Measurements from ENCODE around the gene ACER3.

ACER3 gene

DNA sequence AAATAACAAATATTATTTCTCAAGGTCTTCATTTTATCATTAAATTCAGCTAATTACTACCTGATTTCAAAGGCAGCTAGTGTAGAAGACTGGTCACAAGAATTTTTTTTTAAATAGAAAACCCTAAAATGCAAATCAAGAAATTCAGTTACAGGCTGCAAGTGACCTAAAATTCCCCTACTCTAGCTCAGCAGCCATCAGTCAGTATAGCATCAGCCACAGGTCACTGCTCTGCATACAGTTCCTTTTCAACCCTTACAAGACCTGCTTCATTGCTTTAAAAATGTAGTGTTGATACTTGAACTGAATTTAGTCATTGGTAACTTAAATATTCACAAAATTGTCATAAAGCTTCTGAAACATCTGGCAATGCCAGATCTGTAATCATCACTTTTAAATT lies 164.0 kb downstream of the ACER3 start:
- no peak overlapping the region for H4K8ac ChIP-seq (ENCODE audit: low read depth, low read length)
- no peaks in the 10 kb centered on the region for H3K4me1 ChIP-seq (ENCODE audit: control insufficient read depth, low read depth, low read length)
- H3K4ac ChIP-seq (ENCODE audit: low read depth, low read length) = no peak overlapping the region
- no peak overlapping the region for H4K5ac ChIP-seq (ENCODE audit: low read length)
- no peak overlapping the region for H3K56ac ChIP-seq (ENCODE audit: low read length)
- H2BK5ac ChIP-seq (ENCODE audit: low read length) = no peak overlapping the region
- H3K23ac ChIP-seq (ENCODE audit: low read length) = no peak overlapping the region
- no peak overlapping the region for H2BK120ac ChIP-seq (ENCODE audit: low read depth, low read length)
- H3K9ac ChIP-seq (ENCODE audit: low read length) = no peak overlapping the region
- H3K4me2 ChIP-seq (ENCODE audit: low read length) = no peak overlapping the region
- H2BK15ac ChIP-seq (replicated peaks; ENCODE audit: low read depth) = no peak overlapping the region
- no peaks in the 10 kb centered on the region for H3K79me1 ChIP-seq (ENCODE audit: low read length)
- H3K79me2 ChIP-seq (ENCODE audit: control insufficient read depth, insufficient read depth, low read length) = no peaks in the 10 kb centered on the region
- no peak overlapping the region for H2AK5ac ChIP-seq (ENCODE audit: low read length)
- no peak overlapping the region for H3K18ac ChIP-seq (ENCODE audit: low read length)
- H3K36me3 ChIP-seq (ENCODE audit: control insufficient read depth, insufficient read depth, low read length) = no peaks in the 10 kb centered on the region
- no peak for DNase-seq
- no peaks in the 10 kb centered on the region for H3K27me3 ChIP-seq (ENCODE audit: insufficient read depth, low read length, poor library complexity)
- no peak overlapping the region for H3K4me3 ChIP-seq (ENCODE audit: low read length)
- H3K27ac ChIP-seq (ENCODE audit: low read depth, low read length) = no peak overlapping the region

DNA sequence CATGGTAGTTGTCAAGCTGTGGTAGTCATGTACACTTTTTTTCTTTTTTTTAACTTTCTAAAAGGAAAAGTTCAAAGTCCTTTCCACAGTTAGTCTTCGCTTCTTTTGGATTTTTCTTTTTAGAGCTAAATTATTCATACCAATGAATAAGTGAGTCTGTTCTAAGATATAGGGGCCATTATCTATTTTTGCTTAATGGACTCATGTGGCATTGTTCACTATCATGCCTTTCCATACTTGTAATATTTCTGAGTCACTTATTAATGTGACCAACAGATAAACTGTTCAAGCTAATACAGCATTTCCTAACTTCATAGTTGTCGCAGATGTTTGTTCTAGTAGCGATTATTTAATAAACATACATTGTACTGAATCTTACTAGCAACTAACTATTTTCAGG lies 165.5 kb downstream of the ACER3 start:
- no peak overlapping the region for H3K18ac ChIP-seq (ENCODE audit: low read length)
- H3K23ac ChIP-seq (ENCODE audit: low read length) = no peak overlapping the region
- WGBS (ENCODE audit: extremely low coverage, insufficient coverage, low lambda C conversion rate) = no CpG with 5 or more reads among the region's 3 CpGs

DNA sequence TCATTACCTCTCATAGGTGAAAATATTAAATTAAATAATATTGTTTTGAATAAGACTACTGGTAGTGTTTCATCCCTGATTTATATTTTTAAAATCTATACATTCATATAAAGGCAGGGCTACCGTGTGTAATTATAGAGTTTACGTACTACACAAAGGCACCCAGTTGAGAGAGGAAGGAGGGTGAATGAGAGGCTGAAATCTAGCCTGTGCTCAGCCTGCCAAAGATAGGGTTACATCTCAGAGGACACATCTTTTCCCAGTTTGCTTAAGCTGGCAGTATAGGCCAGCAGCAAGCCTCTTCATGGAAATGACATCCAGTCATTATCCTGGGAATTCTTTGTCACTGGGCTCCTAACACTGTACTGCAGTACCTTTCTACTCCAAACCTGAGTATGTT lies 166.0 kb downstream of the ACER3 start:
- Histone ChIP-seq H4K8ac (ENCODE audit: low read depth, low read length) (no peak overlapping the region), H3K4me1 (ENCODE audit: control insufficient read depth, low read depth, low read length) (no peaks in the 10 kb centered on the region), H3K23ac (ENCODE audit: low read length) (no peak overlapping the region), H2AK5ac (ENCODE audit: low read length) (no peak overlapping the region), H3K27ac (ENCODE audit: low read depth, low read length) (no peak overlapping the region), H2BK5ac (ENCODE audit: low read length) (no peak overlapping the region), H3K18ac (ENCODE audit: low read length) (no peak overlapping the region), H2BK15ac (replicated peaks; ENCODE audit: low read depth) (no peak overlapping the region), H3K9ac (ENCODE audit: low read length) (no peak overlapping the region), H3K4ac (ENCODE audit: low read depth, low read length) (no peak overlapping the region), H3K27me3 (ENCODE audit: insufficient read depth, low read length, poor library complexity) (no peaks in the 10 kb centered on the region), H3K79me1 (ENCODE audit: low read length) (no peaks in the 10 kb centered on the region), H3K4me3 (ENCODE audit: low read length) (no peak overlapping the region), H4K5ac (ENCODE audit: low read length) (no peak overlapping the region), H3K56ac (ENCODE audit: low read length) (no peak overlapping the region), H2BK120ac (ENCODE audit: low read depth, low read length) (no peak overlapping the region), H3K36me3 (ENCODE audit: control insufficient read depth, insufficient read depth, low read length) (no peaks in the 10 kb centered on the region), H3K4me2 (ENCODE audit: low read length) (no peak overlapping the region), H3K79me2 (ENCODE audit: control insufficient read depth, insufficient read depth, low read length) (no peaks in the 10 kb centered on the region)
- WGBS (ENCODE audit: extremely low coverage, insufficient coverage, low lambda C conversion rate) = no CpG with 5 or more reads among the region's 2 CpGs
- no peak for DNase-seq

More for the DNA sequence above, 165.5 kb downstream of the ACER3 start:
- H3K56ac ChIP-seq (ENCODE audit: low read length) = no peak overlapping the region
- no peak for DNase-seq
- no peaks in the 10 kb centered on the region for H3K79me2 ChIP-seq (ENCODE audit: control insufficient read depth, insufficient read depth, low read length)
- H2BK15ac ChIP-seq (replicated peaks; ENCODE audit: low read depth) = no peak overlapping the region
- H3K27ac ChIP-seq (ENCODE audit: low read depth, low read length) = no peak overlapping the region
- H3K4me1 ChIP-seq (ENCODE audit: control insufficient read depth, low read depth, low read length) = no peaks in the 10 kb centered on the region
- no peak overlapping the region for H3K9ac ChIP-seq (ENCODE audit: low read length)
- no peak overlapping the region for H4K8ac ChIP-seq (ENCODE audit: low read depth, low read length)
- H3K4me3 ChIP-seq (ENCODE audit: low read length) = no peak overlapping the region
- H3K36me3 ChIP-seq (ENCODE audit: control insufficient read depth, insufficient read depth, low read length) = no peaks in the 10 kb centered on the region
- no peaks in the 10 kb centered on the region for H3K27me3 ChIP-seq (ENCODE audit: insufficient read depth, low read length, poor library complexity)
- no peak overlapping the region for H4K5ac ChIP-seq (ENCODE audit: low read length)
- no peak overlapping the region for H2BK5ac ChIP-seq (ENCODE audit: low read length)
- no peak overlapping the region for H2BK120ac ChIP-seq (ENCODE audit: low read depth, low read length)
- H3K4me2 ChIP-seq (ENCODE audit: low read length) = no peak overlapping the region
- no peak overlapping the region for H2AK5ac ChIP-seq (ENCODE audit: low read length)
- H3K79me1 ChIP-seq (ENCODE audit: low read length) = no peaks in the 10 kb centered on the region
- no peak overlapping the region for H3K4ac ChIP-seq (ENCODE audit: low read depth, low read length)

DNA sequence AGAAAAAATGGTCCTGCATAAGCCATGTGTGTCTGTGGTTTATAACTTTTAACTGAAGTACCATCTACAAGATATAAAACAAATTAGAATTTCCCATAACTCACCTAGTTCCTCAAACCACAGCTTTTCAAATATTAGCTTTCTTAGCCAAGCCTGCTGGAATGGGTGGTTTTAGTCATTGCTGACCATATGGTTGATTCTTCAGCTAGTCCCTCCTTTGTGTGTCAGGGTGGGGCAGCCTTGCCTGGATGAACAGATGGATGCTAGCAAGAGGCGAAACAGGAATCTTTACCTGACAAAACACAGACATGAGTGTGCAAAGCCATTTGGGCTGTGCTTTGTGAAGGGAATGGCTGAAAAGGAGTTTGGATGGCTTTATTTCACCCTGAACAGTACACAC lies 166.6 kb downstream of the ACER3 start:
- H2BK120ac ChIP-seq (ENCODE audit: low read depth, low read length) = no peak overlapping the region
- no peak overlapping the region for H3K18ac ChIP-seq (ENCODE audit: low read length)
- no peak overlapping the region for H4K8ac ChIP-seq (ENCODE audit: low read depth, low read length)
- no peak overlapping the region for H2AK5ac ChIP-seq (ENCODE audit: low read length)
- no peaks in the 10 kb centered on the region for H3K27me3 ChIP-seq (ENCODE audit: insufficient read depth, low read length, poor library complexity)
- no peak overlapping the region for H2BK5ac ChIP-seq (ENCODE audit: low read length)
- WGBS (ENCODE audit: extremely low coverage, insufficient coverage, low lambda C conversion rate) = no CpG with 5 or more reads among the region's 1 CpG
- H3K79me1 ChIP-seq (ENCODE audit: low read length) = no peaks in the 10 kb centered on the region
- DNase-seq = no peak
- no peak overlapping the region for H3K4me3 ChIP-seq (ENCODE audit: low read length)
- no peak overlapping the region for H3K56ac ChIP-seq (ENCODE audit: low read length)
- no peak overlapping the region for H3K4me2 ChIP-seq (ENCODE audit: low read length)
- H2BK15ac ChIP-seq (replicated peaks; ENCODE audit: low read depth) = no peak overlapping the region
- H3K4ac ChIP-seq (ENCODE audit: low read depth, low read length) = no peak overlapping the region
- H3K79me2 ChIP-seq (ENCODE audit: control insufficient read depth, insufficient read depth, low read length) = no peaks in the 10 kb centered on the region
- no peak overlapping the region for H3K27ac ChIP-seq (ENCODE audit: low read depth, low read length)
- H3K9ac ChIP-seq (ENCODE audit: low read length) = no peak overlapping the region
- no peak overlapping the region for H4K5ac ChIP-seq (ENCODE audit: low read length)
- H3K4me1 ChIP-seq (ENCODE audit: control insufficient read depth, low read depth, low read length) = no peaks in the 10 kb centered on the region
- H3K36me3 ChIP-seq (ENCODE audit: control insufficient read depth, insufficient read depth, low read length) = no peaks in the 10 kb centered on the region
- H3K23ac ChIP-seq (ENCODE audit: low read length) = no peak overlapping the region

GRCh38 chr11:77029829-77030228 lies 169.1 kb downstream of the ACER3 start:
- Histone ChIP-seq H2BK5ac (ENCODE audit: low read length) (no peak overlapping the region), H2BK120ac (ENCODE audit: low read depth, low read length) (no peak overlapping the region), H3K27me3 (ENCODE audit: insufficient read depth, low read length, poor library complexity) (no peaks in the 10 kb centered on the region), H3K4me2 (ENCODE audit: low read length) (no peak overlapping the region), H2BK15ac (replicated peaks; ENCODE audit: low read depth) (no peak overlapping the region), H4K8ac (ENCODE audit: low read depth, low read length) (no peak overlapping the region), H2AK5ac (ENCODE audit: low read length) (no peak overlapping the region), H3K18ac (ENCODE audit: low read length) (no peak overlapping the region), H3K4ac (ENCODE audit: low read depth, low read length) (no peak overlapping the region), H4K5ac (ENCODE audit: low read length) (no peak overlapping the region), H3K23ac (ENCODE audit: low read length) (no peak overlapping the region), H3K4me3 (ENCODE audit: low read length) (no peak overlapping the region), H3K79me2 (ENCODE audit: control insufficient read depth, insufficient read depth, low read length) (no peaks in the 10 kb centered on the region), H3K79me1 (ENCODE audit: low read length) (no peaks in the 10 kb centered on the region), H3K27ac (ENCODE audit: low read depth, low read length) (no peak overlapping the region), H3K56ac (ENCODE audit: low read length) (no peak overlapping the region), H3K9ac (ENCODE audit: low read length) (no peak overlapping the region), H3K36me3 (ENCODE audit: control insufficient read depth, insufficient read depth, low read length) (no peaks in the 10 kb centered on the region), H3K4me1 (ENCODE audit: control insufficient read depth, low read depth, low read length) (no peaks in the 10 kb centered on the region)
- WGBS (ENCODE audit: extremely low coverage, insufficient coverage, low lambda C conversion rate) = no CpG with 5 or more reads among the region's 7 CpGs
- DNase-seq = no peak

DNA sequence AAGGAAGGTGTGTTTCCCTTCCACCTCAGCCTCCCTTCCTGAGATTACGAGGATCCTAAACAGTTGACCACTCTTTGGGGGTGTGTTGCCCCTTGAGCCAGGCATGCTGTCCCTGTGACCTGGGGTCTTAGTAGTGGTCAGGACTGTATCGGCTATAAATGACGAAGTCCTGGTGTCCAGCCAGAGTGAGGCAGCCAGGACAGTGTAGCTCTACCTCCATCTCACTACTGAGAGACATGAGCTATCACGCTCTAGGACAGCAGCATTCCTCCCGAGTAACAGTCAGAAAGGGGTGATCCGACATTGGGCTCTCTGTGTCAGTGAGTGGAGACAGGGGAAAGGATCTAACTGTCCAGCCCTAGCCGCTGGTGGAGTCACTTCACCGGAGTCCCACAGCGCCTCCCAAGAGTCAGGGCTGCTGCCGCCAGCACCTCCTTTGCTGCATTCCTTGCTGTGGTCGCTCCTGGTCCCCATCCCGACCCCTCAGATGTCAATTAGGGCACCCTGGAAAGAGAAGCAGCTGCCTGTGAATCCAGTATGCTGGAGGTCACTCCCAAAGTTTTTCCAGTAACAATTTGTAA lies 170.2 kb downstream of the ACER3 start:
- Histone ChIP-seq H3K18ac (ENCODE audit: low read length) (no peak overlapping the region), H3K27ac (ENCODE audit: low read depth, low read length) (no peak overlapping the region), H2BK120ac (ENCODE audit: low read depth, low read length) (no peak overlapping the region), H3K36me3 (ENCODE audit: control insufficient read depth, insufficient read depth, low read length) (no peaks in the 10 kb centered on the region), H2BK15ac (replicated peaks; ENCODE audit: low read depth) (no peak overlapping the region), H3K4ac (ENCODE audit: low read depth, low read length) (no peak overlapping the region), H3K79me1 (ENCODE audit: low read length) (no peaks in the 10 kb centered on the region), H2BK5ac (ENCODE audit: low read length) (no peak overlapping the region), H3K23ac (ENCODE audit: low read length) (no peak overlapping the region), H2AK5ac (ENCODE audit: low read length) (no peak overlapping the region), H3K4me3 (ENCODE audit: low read length) (no peak overlapping the region), H3K9ac (ENCODE audit: low read length) (no peak overlapping the region), H3K4me2 (ENCODE audit: low read length) (no peak overlapping the region), H4K8ac (ENCODE audit: low read depth, low read length) (no peak overlapping the region), H4K5ac (ENCODE audit: low read length) (no peak overlapping the region), H3K79me2 (ENCODE audit: control insufficient read depth, insufficient read depth, low read length) (no peaks in the 10 kb centered on the region), H3K27me3 (ENCODE audit: insufficient read depth, low read length, poor library complexity) (no peaks in the 10 kb centered on the region), H3K56ac (ENCODE audit: low read length) (no peak overlapping the region), H3K4me1 (ENCODE audit: control insufficient read depth, low read depth, low read length) (no peaks in the 10 kb centered on the region)
- no CpG with 5 or more reads among the region's 12 CpGs for WGBS (ENCODE audit: extremely low coverage, insufficient coverage, low lambda C conversion rate)
- no peak for DNase-seq
